HG02870 (cell line): ENCODE measurements around the gene SSRP1.

ENCODE experiments used
- ATAC-seq: cut with Tn5 transposase; IDR thresholded peaks from one replicate; pipeline ENCODE4 v1.9.1; 2021; ENCODE audit warnings: mild to moderate bottlenecking, moderate library complexity; ENCODE audit not compliant: unreplicated experiment

SSRP1 gene

GRCh38 chr11:57276169-57276970, 59.3 kb downstream of the SSRP1 start:
- no peak for ATAC-seq
